Neural cell (in vitro differentiated cells): Measurements from ENCODE around the gene C18orf32.

ENCODE experiments used
- EP300 ChIP-seq: fragments of 450-650 bp; conservative IDR thresholded peaks from 2 replicates; pipeline ENCODE4 v1.6.1; 2014; ENCODE audit warnings: antibody characterized with exemption, mild to moderate bottlenecking, moderate library complexity; ENCODE audit not compliant: poor library complexity, severe bottlenecking
- EZH2 ChIP-seq: fragments of 200-600, 300-800 bp; shearing (Covaris generic), sonication (generic); IDR thresholded peaks from 2 replicates; pipeline ENCODE4 v1.6.1; 2014; ENCODE audit warnings: antibody characterized with exemption, low read length, borderline replicate concordance, mild to moderate bottlenecking; ENCODE audit not compliant: insufficient read depth, poor library complexity, severe bottlenecking
- MXI1 ChIP-seq: fragments of 450-650 bp; conservative IDR thresholded peaks from 2 replicates; pipeline ENCODE4 v1.6.1; 2014; ENCODE audit warnings: antibody characterized with exemption, mild to moderate bottlenecking; ENCODE audit not compliant: poor library complexity, severe bottlenecking
- POLR2AphosphoS5 ChIP-seq: IDR thresholded peaks from 2 replicates; pipeline ENCODE4 v1.6.1; 2012
- RAD21 ChIP-seq: fragments of 450-650 bp; conservative IDR thresholded peaks from 2 replicates; pipeline ENCODE4 v1.6.1; 2014; ENCODE audit warnings: antibody characterized with exemption, mild to moderate bottlenecking, moderate library complexity
- SMC3 ChIP-seq: fragments of 450-650 bp; conservative IDR thresholded peaks from 2 replicates; pipeline ENCODE4 v1.6.1; 2014; ENCODE audit warnings: antibody characterized with exemption, mild to moderate bottlenecking, moderate library complexity; ENCODE audit not compliant: poor library complexity
- TAF1 ChIP-seq: IDR thresholded peaks from 2 replicates; pipeline ENCODE4 v1.6.1; 2012; ENCODE audit warnings: low read depth
- TF ChIP-seq, protein P1 (sequence below): fragments of 450-650 bp; IDR thresholded peaks from 2 replicates; pipeline ENCODE4 v1.5.1; 2014; ENCODE audit warnings: antibody characterized with exemption, mild to moderate bottlenecking, moderate library complexity; ENCODE audit not compliant: poor library complexity, severe bottlenecking

- TF ChIP-seq, protein P1, sequence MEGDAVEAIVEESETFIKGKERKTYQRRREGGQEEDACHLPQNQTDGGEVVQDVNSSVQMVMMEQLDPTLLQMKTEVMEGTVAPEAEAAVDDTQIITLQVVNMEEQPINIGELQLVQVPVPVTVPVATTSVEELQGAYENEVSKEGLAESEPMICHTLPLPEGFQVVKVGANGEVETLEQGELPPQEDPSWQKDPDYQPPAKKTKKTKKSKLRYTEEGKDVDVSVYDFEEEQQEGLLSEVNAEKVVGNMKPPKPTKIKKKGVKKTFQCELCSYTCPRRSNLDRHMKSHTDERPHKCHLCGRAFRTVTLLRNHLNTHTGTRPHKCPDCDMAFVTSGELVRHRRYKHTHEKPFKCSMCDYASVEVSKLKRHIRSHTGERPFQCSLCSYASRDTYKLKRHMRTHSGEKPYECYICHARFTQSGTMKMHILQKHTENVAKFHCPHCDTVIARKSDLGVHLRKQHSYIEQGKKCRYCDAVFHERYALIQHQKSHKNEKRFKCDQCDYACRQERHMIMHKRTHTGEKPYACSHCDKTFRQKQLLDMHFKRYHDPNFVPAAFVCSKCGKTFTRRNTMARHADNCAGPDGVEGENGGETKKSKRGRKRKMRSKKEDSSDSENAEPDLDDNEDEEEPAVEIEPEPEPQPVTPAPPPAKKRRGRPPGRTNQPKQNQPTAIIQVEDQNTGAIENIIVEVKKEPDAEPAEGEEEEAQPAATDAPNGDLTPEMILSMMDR = no peak
- TF ChIP-seq POLR2AphosphoS5 = no peak
- TF ChIP-seq RAD21 = no peak
- TF ChIP-seq EZH2 = no peak
- TF ChIP-seq EP300 = no peak
- TF ChIP-seq TAF1 = no peak
- no peak for TF ChIP-seq MXI1
- TF ChIP-seq SMC3 = no peak
Observed at GRCh38 chr18:49529596-49529995, 42.6 kb upstream of the C18orf32 start.
